Subcutaneous abdominal adipose tissue (tissue), 5 donors: ENCODE data around the gene TMEM156.
"Not testable (repeated sequence)": the region's sequence is repeated elsewhere in the genome, so short reads cannot be mapped to it uniquely, and the experiment has no call there.

Experiments used
- H3K27ac ChIP-seq: one replicate; pipeline ENCODE4 v1.7.0; 2013; ENCODE audit warnings: low read depth, mild to moderate bottlenecking, inconsistent platforms, low read length, moderate library complexity
- H3K27me3 ChIP-seq, 5 donors: one replicate each; pipeline ENCODE4 v1.7.0; 2013; ENCODE audit warnings: low read length in 5 of 5, inconsistent platforms in 1 of 5; ENCODE audit not compliant: control insufficient read depth in 5 of 5, insufficient read depth in 4 of 5
- H3K36me3 ChIP-seq, 5 donors: one replicate each; pipeline ENCODE4 v1.7.0; 2013; ENCODE audit warnings: low read length in 5 of 5; ENCODE audit not compliant: control insufficient read depth in 5 of 5, insufficient read depth in 5 of 5
- H3K4me1 ChIP-seq, 5 donors: one replicate each; pipeline ENCODE4 v1.7.0; 2013; ENCODE audit warnings: low read length in 5 of 5, mild to moderate bottlenecking in 3 of 5, moderate library complexity in 1 of 5; ENCODE audit not compliant: control insufficient read depth in 5 of 5, insufficient read depth in 5 of 5
- H3K4me3 ChIP-seq, 5 donors: one replicate each; pipeline ENCODE4 v1.7.0; 2013; ENCODE audit warnings: low read length in 5 of 5, low read depth in 1 of 5
- H3K9ac ChIP-seq, 5 donors: one replicate each; pipeline ENCODE4 v1.7.0; 2013; ENCODE audit warnings: low read length in 5 of 5, mild to moderate bottlenecking in 4 of 5, moderate library complexity in 3 of 5
- H3K9me3 ChIP-seq, 5 donors: one replicate each; pipeline ENCODE4 v1.7.0; 2013; ENCODE audit warnings: low read length in 5 of 5; ENCODE audit not compliant: control insufficient read depth in 5 of 5
- donor health status: healthy.
- donor health status: healthy.
- donor health status: healthy.
- donor health status: healthy.
- donor health status: healthy.

The TMEM156 gene

GRCh38 chr4:38967260-38968095 lies 64.7 kb downstream of the TMEM156 start:
- Histone ChIP-seq H3K36me3 (no peaks in the 10 kb centered on the region), H3K4me1 (no peaks in the 10 kb centered on the region), H3K9ac (no peak overlapping the region), H3K27ac (no peak overlapping the region), H3K9me3 (no peaks in the 10 kb centered on the region), H3K4me3 (no peak overlapping the region), H3K27me3 (no peaks in the 10 kb centered on the region)

GRCh38 chr4:38965866-38966265 lies 66.3 kb downstream of the TMEM156 start:
- Histone ChIP-seq H3K27ac (no peak overlapping the region), H3K27me3 (no peaks in the 10 kb centered on the region), H3K36me3 (no peaks in the 10 kb centered on the region), H3K9me3 (no peaks in the 10 kb centered on the region), H3K9ac (no peak overlapping the region), H3K4me1 (no peaks in the 10 kb centered on the region), H3K4me3 (no peak overlapping the region)

GRCh38 chr4:38964942-38965775 lies 67.0 kb downstream of the TMEM156 start:
- Histone ChIP-seq H3K4me3 (no peak overlapping the region), H3K9ac (no peak overlapping the region), H3K4me1 (no peaks in the 10 kb centered on the region), H3K27me3 (no peaks in the 10 kb centered on the region), H3K9me3 (no peaks in the 10 kb centered on the region), H3K36me3 (no peaks in the 10 kb centered on the region), H3K27ac (no peak overlapping the region)

- H3K4me1 ChIP-seq, H3K9ac ChIP-seq, H3K9me3 ChIP-seq, H3K36me3 ChIP-seq, H3K4me3 ChIP-seq, H3K27ac ChIP-seq, H3K27me3 ChIP-seq: not testable (repeated sequence)
Observed at GRCh38 chr4:38959248-38959647, 73.0 kb downstream of the TMEM156 start.

- Histone ChIP-seq H3K27ac (no peak overlapping the region), H3K4me1 (peaks cover 0 to 6% (median 0%) of the 10 kb centered on the region in 5 donors), H3K4me3 (no peak overlapping the region), H3K27me3 (no peaks in the 10 kb centered on the region), H3K9ac (no peak overlapping the region), H3K36me3 (no peaks in the 10 kb centered on the region), H3K9me3 (no peaks in the 10 kb centered on the region)
Observed at GRCh38 chr4:38958453-38959190, 73.6 kb downstream of the TMEM156 start.

GRCh38 chr4:38957893-38958292 lies 74.3 kb downstream of the TMEM156 start:
- Histone ChIP-seq H3K27ac (no peak overlapping the region), H3K9ac (no peak overlapping the region), H3K27me3 (no peaks in the 10 kb centered on the region), H3K36me3 (no peaks in the 10 kb centered on the region), H3K9me3 (no peaks in the 10 kb centered on the region), H3K4me3 (no peak overlapping the region), H3K4me1 (peaks cover 0 to 6% (median 0%) of the 10 kb centered on the region in 5 donors)

GRCh38 chr4:38957261-38957815 lies 74.9 kb downstream of the TMEM156 start:
- Histone ChIP-seq H3K36me3 (no peaks in the 10 kb centered on the region), H3K9ac (no peak overlapping the region), H3K27me3 (no peaks in the 10 kb centered on the region), H3K27ac (no peak overlapping the region), H3K9me3 (no peaks in the 10 kb centered on the region), H3K4me3 (no peak overlapping the region), H3K4me1 (peaks cover 0 to 6% (median 0%) of the 10 kb centered on the region in 5 donors)

GRCh38 chr4:38955957-38956356 lies 76.3 kb downstream of the TMEM156 start:
- Histone ChIP-seq H3K9ac (no peak overlapping the region), H3K27me3 (no peaks in the 10 kb centered on the region), H3K36me3 (no peaks in the 10 kb centered on the region), H3K9me3 (no peaks in the 10 kb centered on the region), H3K4me3 (no peak overlapping the region), H3K4me1 (peaks cover 0 to 6% (median 0%) of the 10 kb centered on the region in 5 donors), H3K27ac (no peak overlapping the region)

GRCh38 chr4:38954727-38955126 lies 77.5 kb downstream of the TMEM156 start:
- Histone ChIP-seq H3K27me3 (no peaks in the 10 kb centered on the region), H3K9me3 (no peaks in the 10 kb centered on the region), H3K4me3 (no peak overlapping the region), H3K36me3 (no peaks in the 10 kb centered on the region), H3K27ac (no peak overlapping the region), H3K4me1 (peaks cover 0 to 15% (median 5%) of the 10 kb centered on the region in 5 donors), H3K9ac (no peak overlapping the region)
